CD4-positive, CD25-positive, alpha-beta regulatory T cell (primary cell): ENCODE measurements around the gene SUZ12. TPM values are rescaled to one million over a fixed set of nuclear protein-coding genes. Genes with fewer than 3 reads are reported as not detected.
"Not testable (repeated sequence)": the region's sequence is repeated elsewhere in the genome, so short reads cannot be mapped to it uniquely, and the experiment has no call there.

Experiments
- ATAC-seq, 2 donors: fragments of 150-1000 bp; cut with Tn5 transposase; one replicate each; pipeline ENCODE4 v1.10.0; 2021; ENCODE audit warnings: low read depth in 2 of 2, moderate number of reproducible peaks in 2 of 2, moderate library complexity in 1 of 2
- DNase-seq, 3 donors: peaks; one replicate each; pipeline versions ENCODE4 v3.0.0 to v3.0.0-alpha.2; 2012 to 2022; ENCODE audit warnings: mixed read lengths in 1 of 3
- H3K27ac ChIP-seq: one replicate; pipeline ENCODE4 v1.7.0; 2013; ENCODE audit warnings: mild to moderate bottlenecking, low read length; ENCODE audit not compliant: insufficient read depth, poor library complexity, severe bottlenecking
- H3K27me3 ChIP-seq: one replicate; pipeline ENCODE4 v1.7.0; 2013; ENCODE audit warnings: low read length; ENCODE audit not compliant: control insufficient read depth, insufficient read depth
- H3K36me3 ChIP-seq: one replicate; pipeline ENCODE4 v1.7.0; 2013; ENCODE audit warnings: mild to moderate bottlenecking, low read length, moderate library complexity; ENCODE audit not compliant: control insufficient read depth, insufficient read depth
- H3K4me1 ChIP-seq: 2 replicates; pipeline ENCODE4 v1.7.0; 2013; ENCODE audit warnings: mild to moderate bottlenecking, low read length; ENCODE audit not compliant: insufficient read depth, control insufficient read depth, poor library complexity, severe bottlenecking
- H3K4me3 ChIP-seq: one replicate; pipeline ENCODE4 v1.7.0; 2013; ENCODE audit warnings: low read depth, mild to moderate bottlenecking, low read length, moderate library complexity
- H3K9me3 ChIP-seq, 2 experiments: 1 replicate in 1 of 2; 2 replicates in 1 of 2; pipeline ENCODE4 v1.7.0; 2013; ENCODE audit warnings: low read length in 2 of 2, mild to moderate bottlenecking in 1 of 2, moderate library complexity in 1 of 2; ENCODE audit not compliant: control insufficient read depth in 2 of 2
- H3K27ac Mint-ChIP-seq, 3 donors: one replicate each; pipeline ENCODE4 v1.8.0; 2020 to 2022; ENCODE audit warnings: mild to moderate bottlenecking in 3 of 3, mixed read lengths in 3 of 3, moderate library complexity in 2 of 3
- H3K27me3 Mint-ChIP-seq: one replicate; pipeline ENCODE4 v1.8.0; 2022; ENCODE audit warnings: mild to moderate bottlenecking, mixed read lengths
- H3K36me3 Mint-ChIP-seq: one replicate; pipeline ENCODE4 v1.8.0; 2020; ENCODE audit warnings: mixed read lengths
- H3K4me1 Mint-ChIP-seq, 4 donors: one replicate each; pipeline ENCODE4 v1.8.0; 2020 to 2022; ENCODE audit warnings: mixed read lengths in 4 of 4, mild to moderate bottlenecking in 1 of 4
- H3K4me3 Mint-ChIP-seq, 4 donors: one replicate each; pipeline ENCODE4 v1.8.0; 2020 to 2022; ENCODE audit warnings: mild to moderate bottlenecking in 4 of 4, mixed read lengths in 4 of 4, moderate library complexity in 3 of 4
- H3K9me3 Mint-ChIP-seq, 7 donors: one replicate each; pipeline ENCODE4 v1.8.0; 2020 to 2022; ENCODE audit warnings: mixed read lengths in 7 of 7, mild to moderate bottlenecking in 3 of 7, moderate library complexity in 2 of 7
- polyA plus RNA-seq, 4 donors: library from polyadenylated mRNA; unstranded; fragments of 300-500 nt; fragmentation: Illumina TruSeq; gene quantifications; one replicate each; pipeline ENCODE4 v1.2.3, GENCODE V29; 2021
- total RNA-seq: library from RNA; stranded (reverse); gene quantifications from one replicate; pipeline ENCODE4 v1.2.3, GENCODE V29; 2022

Gene SUZ12
- total and polyA plus RNA-seq, 5 donors from 2014 or later, result 15.7 to 36.5 (median 16.8) TPM

- H3K27me3 ChIP-seq, result peaks cover 15% of the 10 kb centered on the region
- H3K9me3 ChIP-seq, H3K4me3 ChIP-seq, H3K4me3 Mint-ChIP-seq, H3K4me1 ChIP-seq, H3K27ac ChIP-seq, DNase-seq, ATAC-seq, H3K9me3 Mint-ChIP-seq, H3K36me3 ChIP-seq, H3K36me3 Mint-ChIP-seq, H3K27ac Mint-ChIP-seq, H3K4me1 Mint-ChIP-seq: not testable (repeated sequence)
- peaks cover 54% of the 10 kb centered on the region for H3K27me3 Mint-ChIP-seq
These were observed 24.1 kb upstream of the SUZ12 start for GRCh38 chr17:31912705-31913104.

GRCh38 chr17:31915456-31916100 lies 21.2 kb upstream of the SUZ12 start:
- Histone ChIP-seq H3K36me3 (no peaks in the 10 kb centered on the region), H3K9me3 (no peaks in the 10 kb centered on the region), H3K27ac (no peak overlapping the region), H3K4me3 (no peak overlapping the region), H3K4me1 (no peaks in the 10 kb centered on the region), H3K27me3 (peaks cover 9% of the 10 kb centered on the region)
- H3K36me3 Mint-ChIP-seq, result no peaks in the 10 kb centered on the region
- H3K9me3 Mint-ChIP-seq, result no peaks in the 10 kb centered on the region
- no peak overlapping the region for H3K4me3 Mint-ChIP-seq
- DNase-seq, result no peak
- H3K27me3 Mint-ChIP-seq, result peaks cover 64% of the 10 kb centered on the region
- H3K27ac Mint-ChIP-seq, result no peak overlapping the region
- no peak for ATAC-seq
- H3K4me1 Mint-ChIP-seq, result peaks cover 0 to 5% (median 4%) of the 10 kb centered on the region in 4 donors

- Mint-ChIP-seq H3K9me3 (no peaks in the 10 kb centered on the region), H3K4me1 (peaks cover 0 to 5% (median 4%) of the 10 kb centered on the region in 4 donors), H3K27ac (no peak overlapping the region), H3K27me3 (peaks cover 63% of the 10 kb centered on the region), H3K4me3 (no peak overlapping the region), H3K36me3 (no peaks in the 10 kb centered on the region)
- DNase-seq (no peak), ATAC-seq (no peak)
- Histone ChIP-seq H3K9me3 (no peaks in the 10 kb centered on the region), H3K4me1 (no peaks in the 10 kb centered on the region), H3K36me3 (no peaks in the 10 kb centered on the region), H3K27ac (no peak overlapping the region), H3K27me3 (peaks cover 9% of the 10 kb centered on the region), H3K4me3 (no peak overlapping the region)
These were observed 20.2 kb upstream of the SUZ12 start for GRCh38 chr17:31916491-31917064.

GRCh38 chr17:31917065-31917529 lies 19.7 kb upstream of the SUZ12 start:
- Mint-ChIP-seq H3K9me3 (no peaks in the 10 kb centered on the region), H3K4me3 (no peak overlapping the region), H3K27ac (no peak overlapping the region), H3K36me3 (no peaks in the 10 kb centered on the region), H3K27me3 (peaks cover 60% of the 10 kb centered on the region), H3K4me1 (peaks cover 0 to 5% (median 4%) of the 10 kb centered on the region in 4 donors)
- H3K27ac ChIP-seq, result no peak overlapping the region
- H3K9me3 ChIP-seq, result no peaks in the 10 kb centered on the region
- peaks cover 7% of the 10 kb centered on the region for H3K27me3 ChIP-seq
- ATAC-seq (no peak), DNase-seq (no peak)
- no peaks in the 10 kb centered on the region for H3K36me3 ChIP-seq
- no peaks in the 10 kb centered on the region for H3K4me1 ChIP-seq
- no peak overlapping the region for H3K4me3 ChIP-seq

- H3K4me3 ChIP-seq, DNase-seq, H3K9me3 Mint-ChIP-seq, H3K27me3 ChIP-seq, H3K4me1 Mint-ChIP-seq, H3K4me1 ChIP-seq, H3K36me3 ChIP-seq, ATAC-seq, H3K9me3 ChIP-seq, H3K36me3 Mint-ChIP-seq, H3K27ac ChIP-seq, H3K27ac Mint-ChIP-seq: not testable (repeated sequence)
- Mint-ChIP-seq H3K4me3 (peak overlapping the region in 1 of 4 donors; percentile 69), H3K27me3 (peaks cover 55% of the 10 kb centered on the region)
These were observed 19.1 kb upstream of the SUZ12 start for GRCh38 chr17:31917721-31918120.

- no peak overlapping the region for H3K4me3 Mint-ChIP-seq
- Histone ChIP-seq H3K4me3 (no peak overlapping the region), H3K9me3 (no peaks in the 10 kb centered on the region), H3K4me1 (no peaks in the 10 kb centered on the region), H3K36me3 (no peaks in the 10 kb centered on the region), H3K27ac (no peak overlapping the region), H3K27me3 (peaks cover 4% of the 10 kb centered on the region)
- no peaks in the 10 kb centered on the region for H3K36me3 Mint-ChIP-seq
- DNase-seq (no peak), ATAC-seq (no peak)
- peaks cover 0 to 5% (median 4%) of the 10 kb centered on the region in 4 donors for H3K4me1 Mint-ChIP-seq
- H3K9me3 Mint-ChIP-seq, result no peaks in the 10 kb centered on the region
- H3K27ac Mint-ChIP-seq, result peak overlapping the region in 1 of 3 donors; percentile 37
- H3K27me3 Mint-ChIP-seq, result peaks cover 56% of the 10 kb centered on the region
These were observed 18.1 kb upstream of the SUZ12 start for GRCh38 chr17:31918701-31919128.

- DNase-seq (peak in 1 of 3 donors; percentile 16), ATAC-seq (no peak)
- Histone ChIP-seq H3K27ac (no peak overlapping the region), H3K27me3 (peaks cover 4% of the 10 kb centered on the region), H3K4me3 (no peak overlapping the region), H3K36me3 (no peaks in the 10 kb centered on the region), H3K9me3 (no peaks in the 10 kb centered on the region), H3K4me1 (no peaks in the 10 kb centered on the region)
- Mint-ChIP-seq H3K27me3 (peaks cover 47% of the 10 kb centered on the region), H3K27ac (no peak overlapping the region), H3K4me3 (no peak overlapping the region), H3K9me3 (no peaks in the 10 kb centered on the region), H3K4me1 (peaks cover 0 to 5% (median 4%) of the 10 kb centered on the region in 4 donors), H3K36me3 (no peaks in the 10 kb centered on the region)
These were observed 16.8 kb upstream of the SUZ12 start for GRCh38 chr17:31919802-31920525.
